HG03565 (cell line): ENCODE measurements around the gene OTULIN.

ENCODE experiments used
- ATAC-seq: cut with Tn5 transposase; IDR thresholded peaks from one replicate; pipeline ENCODE4 v1.9.1; 2021; ENCODE audit warnings: mild to moderate bottlenecking, moderate library complexity; ENCODE audit not compliant: unreplicated experiment

Gene OTULIN

GRCh38 chr5:14664270-14665100 is at the start of gene OTULIN:
Gene OTULIN (plus strand): TSS chr5:14664718. CDS start chr5:14664826, 108 bp downstream.
- ATAC-seq = peak; percentile 68

GRCh38 chr5:14615365-14615764 is 49.2 kb upstream of the OTULIN start:
- no peak for ATAC-seq

GRCh38 chr5:14617441-14617840 is 47.1 kb upstream of the OTULIN start:
- ATAC-seq = no peak

GRCh38 chr5:14627270-14627669 is 37.2 kb upstream of the OTULIN start:
- no peak for ATAC-seq

GRCh38 chr5:14628346-14628745 is 36.2 kb upstream of the OTULIN start:
- no peak for ATAC-seq

- ATAC-seq = no peak
Measured at GRCh38 chr5:14630671-14631070, 33.8 kb upstream of the OTULIN start.

- no peak for ATAC-seq
Measured at GRCh38 chr5:14635656-14636055, 28.9 kb upstream of the OTULIN start.

GRCh38 chr5:14640765-14641164 is 23.8 kb upstream of the OTULIN start:
- no peak for ATAC-seq

- no peak for ATAC-seq
Measured at GRCh38 chr5:14644623-14645237, 19.8 kb upstream of the OTULIN start.

GRCh38 chr5:14650052-14650451 is 14.5 kb upstream of the OTULIN start:
- ATAC-seq = no peak

- no peak for ATAC-seq
Measured at GRCh38 chr5:14655146-14655741, 9.3 kb upstream of the OTULIN start.

GRCh38 chr5:14656898-14657297 is 7.6 kb upstream of the OTULIN start:
- no peak for ATAC-seq

- no peak for ATAC-seq
Measured at GRCh38 chr5:14659821-14660607, 4.5 kb upstream of the OTULIN start.

GRCh38 chr5:14660833-14661232 is 3.7 kb upstream of the OTULIN start:
- no peak for ATAC-seq

GRCh38 chr5:14662721-14663260 is 1.7 kb upstream of the OTULIN start:
- ATAC-seq = no peak

GRCh38 chr5:14663734-14664269 is 716 bp upstream of the OTULIN start:
- ATAC-seq = peak; percentile 16

GRCh38 chr5:14665101-14665822 is 744 bp downstream of the OTULIN start:
- no peak for ATAC-seq

GRCh38 chr5:14665949-14666348 is 1.4 kb downstream of the OTULIN start:
- peak; percentile 27 for ATAC-seq

GRCh38 chr5:14666357-14666756 is 1.8 kb downstream of the OTULIN start:
- no peak for ATAC-seq

GRCh38 chr5:14667290-14667689 is 2.8 kb downstream of the OTULIN start:
- ATAC-seq = no peak
